ENCODE measurements around the gene KLK5. TPM values are rescaled to one million over a fixed set of nuclear protein-coding genes. Genes with fewer than 3 reads are reported as not detected.

KLK5 gene
- total and polyA plus RNA-seq, 4 donors: not detected

- peaks cover 0 to 7% (median 0%) of the 10 kb centered on the region in 4 donors for H3K9me3 ChIP-seq (ENCODE audit: control insufficient read depth in 4 of 4, low read length in 3 of 4)
- no peak overlapping the region for H3K27ac ChIP-seq (ENCODE audit: low read depth in 1 of 2, low read length in 2 of 2)
- no peak overlapping the region for H3K9ac ChIP-seq (ENCODE audit: low read depth in 1 of 2, low read length in 2 of 2)
- H3K27me3 ChIP-seq (ENCODE audit: control insufficient read depth in 4 of 4, insufficient read depth in 4 of 4, low read length in 3 of 4): peaks cover 0 to 5% (median 1%) of the 10 kb centered on the region in 4 donors
- DNase-seq (ENCODE audit: low spot score): no peak
- TF ChIP-seq JUND (IDR thresholded peaks at IDR 0.05) (no peak), ATF3 (IDR thresholded peaks at IDR 0.05) (no peak), YY1 (IDR thresholded peaks at IDR 0.05) (no peak), EGR1 (IDR thresholded peaks at IDR 0.05; ENCODE audit: low read depth in 2 of 2) (no peak), HNF4A (conservative IDR thresholded peaks at IDR 0.05) (no peak), TAF1 (conservative IDR thresholded peaks at IDR 0.05) (no peak), FOXA2 (IDR thresholded peaks at IDR 0.05) (no peak), ZBTB33 (IDR thresholded peaks at IDR 0.05) (no peak), CTCF (IDR thresholded peaks at IDR 0.05; ENCODE audit: low read depth, low read length, missing input control) (no peak), REST (IDR thresholded peaks at IDR 0.05) (no peak), MAX (IDR thresholded peaks at IDR 0.05) (no peak), RXRA (IDR thresholded peaks at IDR 0.05) (no peak), NR2F2 (IDR thresholded peaks at IDR 0.05) (no peak), GABPA (IDR thresholded peaks at IDR 0.05 in 1 of 2, conservative IDR thresholded peaks at IDR 0.05 in 1 of 2) (no peak), RAD21 (IDR thresholded peaks at IDR 0.05) (no peak), FOXA1 (IDR thresholded peaks at IDR 0.05) (no peak), HNF4G (IDR thresholded peaks at IDR 0.05) (no peak), SP1 (IDR thresholded peaks at IDR 0.05) (no peak)
- no peaks in the 10 kb centered on the region for H3K36me3 ChIP-seq (ENCODE audit: control insufficient read depth in 4 of 4, insufficient read depth in 3 of 4, low read depth in 1 of 4, low read length in 3 of 4)
- WGBS: 64% methylated on average over 8 of the region's 8 CpGs
- no peaks in the 10 kb centered on the region for H3K4me1 ChIP-seq (ENCODE audit: control insufficient read depth in 4 of 4, insufficient read depth in 4 of 4, low read length in 3 of 4)
- H3K4me3 ChIP-seq (ENCODE audit: low read depth in 1 of 3, low read length in 3 of 3): no peak overlapping the region
Observed at GRCh38 chr19:50957587-50957986, 4.7 kb upstream of the KLK5 start.

Measured in liver (tissue), 9 donors.